K562 (cell line): ENCODE results near the gene WIPF1. TPM values are rescaled to one million over a fixed set of nuclear protein-coding genes. Genes with fewer than 3 reads are reported as not detected.

Source experiments
- ATAC-seq: fragments of 200-7000 bp; cut with Tn5 transposase; 3 replicates; pipeline ENCODE4 v1.9.1; 2020; ENCODE audit warnings: moderate library complexity
- BruUV-seq: library from RNA; stranded (reverse); fragments of 400-500 nt; replicated peaks from 2 replicates; lab custom pipeline; 2021; lab: Mats Ljungman, UMichigan
- CTCF ChIA-PET: fragments of 300-600 bp; formaldehyde crosslinking; extraction: SDS; loops from one replicate; lab custom pipeline; 2021; ENCODE audit warnings: low intra/inter-chr PET ratio; lab: Yijun Ruan, JAX
- POLR2A ChIA-PET: fragments of 300-600, 350-650 bp; sonication (Branson Sonifier 250); formaldehyde crosslinking; extraction: SDS; loops from one replicate; lab custom pipeline; 2021; ENCODE audit warnings: antibody characterized with exemption, inconsistent platforms; lab: Yijun Ruan, JAX
- DNase-seq, 4 experiments: peaks; one replicate each; pipeline versions ENCODE4 v3.0.0 to v3.0.0-alpha.2; 2011 to 2018; ENCODE audit warnings: low spot score in 3 of 4, mixed read lengths in 3 of 4; ENCODE audit errors: extremely low read depth in 1 of 4
- FAIRE-seq: peaks from 2 replicates; lab custom pipeline; 2011; peaks lifted over from hg19 to GRCh38; lab: Jason Lieb, UNC
- H2AFZ ChIP-seq: 2 replicates; pipeline ENCODE4 v1.6.0; 2011; ENCODE audit warnings: low read depth, low read length, control low read depth, inconsistent platforms
- H3K27ac ChIP-seq: fragments of 200-600 bp; 3 replicates; pipeline ENCODE4 v1.8.0; 2011; ENCODE audit warnings: low read depth, mild to moderate bottlenecking, control low read depth, inconsistent platforms, low read length, moderate library complexity, mixed read lengths; ENCODE audit errors: extremely low read depth
- H3K27me3 ChIP-seq, 2 experiments: fragments of 300-600 bp in 1 of 2; 2 replicates in 1 of 2; 3 replicates in 1 of 2; pipeline versions ENCODE4 v1.6.0 to v1.8.0; 2011; ENCODE audit warnings: inconsistent platforms in 2 of 2, low read length in 2 of 2, mild to moderate bottlenecking in 1 of 2, mixed read lengths in 1 of 2, moderate library complexity in 1 of 2; ENCODE audit not compliant: control insufficient read depth in 2 of 2, insufficient read depth in 2 of 2
- H3K36me3 ChIP-seq: fragments of 300-600 bp; 3 replicates; pipeline ENCODE4 v1.8.0; 2011; ENCODE audit warnings: mild to moderate bottlenecking, low read length, inconsistent platforms; ENCODE audit not compliant: control insufficient read depth, insufficient read depth
- H3K4me1 ChIP-seq, 2 experiments: fragments of 200-600 bp in 1 of 2; replicated peaks in 1 of 2; 2 replicates in 1 of 2; 3 replicates in 1 of 2; pipeline versions ENCODE4 v1.5.1 to v1.8.0; 2011; ENCODE audit warnings: inconsistent platforms in 2 of 2, low read length in 2 of 2, mild to moderate bottlenecking in 1 of 2, mixed read lengths in 1 of 2, moderate library complexity in 1 of 2; ENCODE audit not compliant: control insufficient read depth in 2 of 2, insufficient read depth in 2 of 2
- H3K4me2 ChIP-seq: 2 replicates; pipeline ENCODE4 v1.6.1; 2011; ENCODE audit warnings: low read length, control low read depth, inconsistent platforms, mixed read lengths; ENCODE audit not compliant: insufficient read depth
- H3K4me3 ChIP-seq: fragments of 200-600 bp; sonication (generic), shearing (Covaris generic); 2 replicates; pipeline ENCODE4 v1.5.1; 2016; ENCODE audit warnings: control low read depth, inconsistent platforms
- H3K79me2 ChIP-seq: fragments of 200-600 bp; 3 replicates; pipeline ENCODE4 v1.8.0; 2011; ENCODE audit warnings: low read length, inconsistent platforms; ENCODE audit not compliant: control insufficient read depth, insufficient read depth
- H3K9ac ChIP-seq, 2 experiments: 2 replicates each; pipeline versions ENCODE4 v1.6.0 to v1.6.1; 2011; ENCODE audit warnings: low read depth in 2 of 2, low read length in 2 of 2, control low read depth in 1 of 2, inconsistent platforms in 1 of 2, mild to moderate bottlenecking in 1 of 2, mixed read lengths in 1 of 2; ENCODE audit not compliant: insufficient read depth in 1 of 2
- H3K9me1 ChIP-seq: one replicate; pipeline ENCODE4 v1.6.0; 2011; ENCODE audit warnings: inconsistent platforms, mild to moderate bottlenecking, low read length, moderate library complexity; ENCODE audit not compliant: control insufficient read depth, insufficient read depth
- H3K9me3 ChIP-seq: replicated peaks from 2 replicates; pipeline ENCODE4 v1.5.1; 2011; ENCODE audit warnings: low read depth, low read length, inconsistent platforms; ENCODE audit not compliant: control insufficient read depth, insufficient read depth
- H4K20me1 ChIP-seq: replicated peaks from 2 replicates; pipeline ENCODE4 v1.6.1; 2011; ENCODE audit warnings: low read length, inconsistent platforms, mixed read lengths; ENCODE audit not compliant: control insufficient read depth, insufficient read depth
- ASH1L ChIP-seq: fragments of 450-650 bp; IDR thresholded peaks from 2 replicates; pipeline ENCODE4 v1.6.1; 2018; ENCODE audit warnings: borderline replicate concordance, mild to moderate bottlenecking, low read depth; ENCODE audit not compliant: partially characterized antibody
- CAMTA2 ChIP-seq: fragments of 250-450 bp; sonication (Bioruptor Pico); conservative IDR thresholded peaks from 2 replicates; pipeline ENCODE4 v1.5.1; 2022
- CBX8 ChIP-seq: fragments of 200-600 bp; sonication (generic); IDR thresholded peaks from 2 replicates; pipeline ENCODE4 v1.6.1; 2012; ENCODE audit warnings: borderline replicate concordance, mixed run types, low read depth, mild to moderate bottlenecking, moderate library complexity, mixed read lengths, low read length, control low read depth, inconsistent platforms; ENCODE audit not compliant: poor library complexity, severe bottlenecking; ENCODE audit errors: extremely low read depth
- FOXJ2 ChIP-seq: fragments of 200-800 bp; sonication (Bioruptor generic); IDR thresholded peaks from 2 replicates; pipeline ENCODE4 v1.6.1; 2016; ENCODE audit warnings: missing genetic modification characterization, missing compliant biosample characterization
- HDAC6 ChIP-seq: IDR thresholded peaks from 2 replicates; pipeline ENCODE4 v1.6.1; 2012; ENCODE audit warnings: low read depth, mild to moderate bottlenecking, control low read depth, inconsistent platforms, low read length, moderate library complexity
- ID3 ChIP-seq, 2 experiments: fragments of 250-450 bp in 1 of 2; fragments of 450-650 bp in 1 of 2; sonication (Bioruptor Pico) in 1 of 2; IDR thresholded peaks; 2 replicates each; pipeline versions ENCODE4 v1.6.1 to v1.8.0; 2016 to 2021; ENCODE audit warnings: mild to moderate bottlenecking in 2 of 2, moderate library complexity in 2 of 2, missing compliant biosample characterization in 1 of 2, missing genetic modification characterization in 1 of 2
- NFE2 ChIP-seq: IDR thresholded peaks from 2 replicates; pipeline ENCODE4 v1.6.1; 2014; ENCODE audit warnings: antibody characterized with exemption, low read depth
- PHF21A ChIP-seq: fragments of 450-650 bp; IDR thresholded peaks from 2 replicates; pipeline ENCODE4 v1.6.1; 2017; ENCODE audit warnings: low read depth, borderline replicate concordance
- SIX5 ChIP-seq, 2 experiments: IDR thresholded peaks; 2 replicates each; pipeline ENCODE4 v1.6.1; 2011; ENCODE audit warnings: low read length in 2 of 2, borderline replicate concordance in 1 of 2, low read depth in 1 of 2, mild to moderate bottlenecking in 1 of 2, moderate library complexity in 1 of 2; ENCODE audit not compliant: insufficient read depth in 1 of 2
- SP2 ChIP-seq: IDR thresholded peaks from 2 replicates; pipeline ENCODE4 v1.6.1; 2011; ENCODE audit warnings: mild to moderate bottlenecking, low read depth, low read length, moderate library complexity; ENCODE audit not compliant: poor library complexity, severe bottlenecking; ENCODE audit errors: extremely low read depth
- SRSF1 ChIP-seq: fragments of 200-400 bp; formaldehyde crosslinking; IDR thresholded peaks from 2 replicates; pipeline ENCODE4 v1.6.1; 2017; ENCODE audit warnings: mild to moderate bottlenecking, low read depth, low read length, moderate library complexity
- SUPT5H ChIP-seq: fragments of 450-650 bp; IDR thresholded peaks from 2 replicates; pipeline ENCODE4 v1.6.1; 2016
- TAF1 ChIP-seq: IDR thresholded peaks from 2 replicates; pipeline ENCODE4 v1.6.1; 2011; ENCODE audit warnings: mild to moderate bottlenecking, low read length, moderate library complexity; ENCODE audit not compliant: insufficient read depth, control insufficient read depth, severe bottlenecking; ENCODE audit errors: extremely low read depth
- ZNF407 ChIP-seq: fragments of 450-650 bp; IDR thresholded peaks from 2 replicates; pipeline ENCODE4 v1.6.1; 2016; ENCODE audit warnings: low read depth
- WGBS: fragments of 100-300 bp; shearing (Covaris generic); methylation state at CpG from one replicate; pipeline ENCODE4 v1.1.6; 2016; ENCODE audit warnings: low coverage, mixed read lengths; ENCODE audit not compliant: insufficient coverage; ENCODE audit errors: missing lambda C conversion rate; 5-methylcytosine and 5-hydroxymethylcytosine counted together
- in situ Hi-C: fragments of 300-500 bp; cut with MboI; formaldehyde crosslinking; loops from 4 replicates; pipeline ENCODE4 v1.15.0; 2018; ENCODE audit warnings: inconsistent platforms, mixed read lengths
- intact Hi-C: fragments of 100-400 bp; cut with micrococcal nuclease; formaldehyde crosslinking; loops from 2 replicates; pipeline ENCODE4 v1.14.2; 2022
- polyA plus RNA-seq, 8 experiments: library from polyadenylated mRNA; depleted of rRNA in 4 of 8; stranded (reverse) in 5 of 8; unstranded in 3 of 8; fragments of >200 nt; fragmentation: Nextera tagmentation in 2 of 8; fragmentation: Illumina TruSeq in 1 of 8; extraction: Ambion mirVana in 2 of 8; extraction: Trizol in 1 of 8; gene quantifications; 2 replicates each; pipeline versions ENCODE4 v1.2.1 to v1.2.3, GENCODE V29; 2011 to 2014; ENCODE audit warnings: inconsistent platforms in 1 of 8, missing spikeins in 1 of 8
- total RNA-seq, 7 experiments: library from RNA; depleted of rRNA in 6 of 7; stranded (reverse); fragments of >200 nt in 6 of 7; fragmentation: Illumina TruSeq in 2 of 7; extraction: Trizol in 2 of 7; gene quantifications; 2 replicates each; pipeline versions ENCODE4 v1.2.1 to v1.2.3, GENCODE V29; 2011 to 2021; ENCODE audit warnings: low replicate concordance in 1 of 7

Gene WIPF1
- total and polyA plus RNA-seq, 9 of the 15 experiments (the other 6 are each of a cell fraction or from before 2014, with no cell fraction given), result 0.54 to 4.9 (median 2.4) TPM

- Histone ChIP-seq H3K27ac (no peak overlapping the region), H3K4me1 (peaks cover 0 to 7% of the 10 kb centered on the region in 2 experiments; a peak in 2 of 5 replicates), H3K27me3 (no peaks in the 10 kb centered on the region; a peak in 1 of 5 replicates), H2AFZ (no peak overlapping the region), H3K9ac (no peak overlapping the region), H3K9me3 (no peaks in the 10 kb centered on the region), H3K36me3 (no peaks in the 10 kb centered on the region), H3K4me3 (no peak overlapping the region), H4K20me1 (no peaks in the 10 kb centered on the region), H3K9me1 (no peaks in the 10 kb centered on the region), H3K4me2 (no peak overlapping the region), H3K79me2 (no peaks in the 10 kb centered on the region)
- intact Hi-C loops, result no loop called here
- ChIA-PET CTCF (no interaction called here), POLR2A (no interaction called here)
- in situ Hi-C loops, result no loop called here
- FAIRE-seq, result no peak
- BruUV-seq, result no TSS peak
- ATAC-seq, result no peak
- WGBS, result 17% methylated on average over 3 of the region's 3 CpGs
- DNase-seq, result no peak
- TF ChIP-seq SRSF1 (no peak), ID3 (CRISPR knock-in tag; IDR thresholded peaks at IDR 0.05) (no peak), ID3 (tag; IDR thresholded peaks at IDR 0.05) (no peak), SP2 (no peak), SUPT5H (no peak), CBX8 (no peak), FOXJ2 (tag) (no peak), ASH1L (no peak), PHF21A (no peak), ZNF407 (no peak), TAF1 (no peak), HDAC6 (no peak), SIX5 (IDR thresholded peaks at IDR 0.05; ENCODE audit: borderline replicate concordance in 1 of 2, insufficient read depth in 1 of 2, low read depth in 1 of 2, low read length in 2 of 2) (no peak), CAMTA2 (CRISPR knock-in tag) (no peak), NFE2 (no peak)
These were observed 14.2 kb upstream of the WIPF1 start for GRCh38 chr2:174611854-174612253.
